Stimulated activated naive CD8-positive, alpha-beta T cell treated with anti-CD3 and anti-CD28 coated beads, Interleukin-15, Interleukin-2, amounts not matched to agents 100 ng/mL and 50 ng/mL, for 24 hours (primary cell): Measurements from ENCODE around the gene KRTAP20-1.

Source experiments
- H3K27ac Mint-ChIP-seq: one replicate; pipeline ENCODE4 v1.8.0; 2021; ENCODE audit warnings: mild to moderate bottlenecking, mixed read lengths
- H3K27me3 Mint-ChIP-seq: one replicate; pipeline ENCODE4 v1.8.0; 2021; ENCODE audit warnings: mixed read lengths
- H3K36me3 Mint-ChIP-seq: one replicate; pipeline ENCODE4 v1.8.0; 2021; ENCODE audit warnings: low read depth, mixed read lengths
- H3K4me1 Mint-ChIP-seq: one replicate; pipeline ENCODE4 v1.8.0; 2021; ENCODE audit warnings: low read depth, mixed read lengths
- H3K4me3 Mint-ChIP-seq: one replicate; pipeline ENCODE4 v1.8.0; 2021; ENCODE audit warnings: mild to moderate bottlenecking, mixed read lengths
- H3K9me3 Mint-ChIP-seq: one replicate; pipeline ENCODE4 v1.8.0; 2021; ENCODE audit warnings: mixed read lengths

KRTAP20-1 gene, protein sequence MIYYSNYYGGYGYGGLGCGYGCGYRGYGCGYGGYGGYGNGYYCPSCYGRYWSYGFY

DNA sequence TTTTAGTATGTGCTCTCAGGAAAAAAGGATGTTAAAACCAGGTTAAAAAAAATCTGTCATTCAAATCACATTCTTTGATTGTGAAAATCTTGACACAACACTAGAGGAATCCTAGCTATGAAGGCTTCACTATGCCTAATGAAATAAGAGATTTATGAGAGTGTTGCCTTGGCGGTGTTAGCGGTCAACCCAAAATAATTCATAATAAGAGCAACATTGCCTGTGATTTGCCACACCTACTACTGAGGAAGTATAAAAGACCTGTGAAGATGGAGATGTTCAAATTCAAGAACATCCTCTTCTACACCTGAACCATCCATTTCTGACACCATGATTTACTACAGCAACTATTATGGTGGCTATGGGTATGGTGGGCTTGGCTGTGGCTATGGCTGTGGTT lies at the start of gene KRTAP20-1:
TSS of gene KRTAP20-1 (plus strand) at position 301 of the 400 bp plus-strand sequence. CDS start at position 331, 30 bp downstream.
- Mint-ChIP-seq H3K9me3 (peaks cover under 1% of the 10 kb centered on the region), H3K4me3 (no peak within 1 kb of the TSS), H3K36me3 (no peaks in the 10 kb centered on the region), H3K4me1 (no peaks in the 10 kb centered on the region), H3K27me3 (no peaks in the 10 kb centered on the region), H3K27ac (no peak within 1 kb of the TSS)

DNA sequence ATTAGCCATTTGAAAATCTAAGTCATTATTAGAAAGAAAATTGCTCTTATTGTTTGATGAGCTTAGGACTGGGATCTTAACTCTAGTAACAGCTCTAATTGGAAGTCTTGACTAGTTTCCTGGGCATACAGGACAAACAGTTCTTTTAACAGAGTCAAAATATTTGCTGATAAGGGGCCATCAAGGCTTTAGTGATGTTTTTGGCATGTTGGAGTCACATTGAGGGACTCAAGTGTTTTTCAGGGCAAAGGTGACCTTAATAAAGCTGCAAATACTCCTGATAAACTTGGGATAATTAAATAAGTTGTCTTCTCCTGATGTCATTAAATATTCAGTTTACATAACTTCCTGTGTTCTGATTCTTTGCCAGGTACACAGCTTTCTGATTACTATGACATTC lies 48.6 kb upstream of the KRTAP20-1 start:
- H3K4me1 Mint-ChIP-seq = no peaks in the 10 kb centered on the region
- H3K4me3 Mint-ChIP-seq = no peak overlapping the region
- no peak overlapping the region for H3K27ac Mint-ChIP-seq
- no peaks in the 10 kb centered on the region for H3K27me3 Mint-ChIP-seq
- no peaks in the 10 kb centered on the region for H3K36me3 Mint-ChIP-seq
- H3K9me3 Mint-ChIP-seq = peaks cover 14% of the 10 kb centered on the region

DNA sequence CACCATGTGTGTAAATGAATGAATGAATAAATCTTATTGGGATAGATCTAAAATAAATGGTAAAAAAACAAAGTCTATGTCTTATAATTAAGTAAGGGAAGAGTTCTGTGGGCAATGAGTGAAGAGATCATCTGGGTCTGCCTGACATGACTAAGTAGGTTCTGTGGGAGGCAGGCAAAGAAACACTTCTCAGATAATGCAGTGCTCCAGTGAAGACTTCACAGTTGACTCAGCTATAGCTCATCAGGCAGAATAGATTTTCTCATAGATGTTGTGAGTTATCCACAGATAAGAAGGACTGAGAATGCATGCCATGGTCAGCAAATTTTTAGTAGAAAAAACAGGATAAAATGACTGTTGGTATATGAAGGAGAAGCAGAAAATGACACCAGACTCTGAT lies 38.5 kb upstream of the KRTAP20-1 start:
- Mint-ChIP-seq H3K36me3 (no peaks in the 10 kb centered on the region), H3K27ac (no peak overlapping the region), H3K4me3 (no peak overlapping the region), H3K4me1 (no peaks in the 10 kb centered on the region), H3K9me3 (peaks cover 4% of the 10 kb centered on the region), H3K27me3 (no peaks in the 10 kb centered on the region)

DNA sequence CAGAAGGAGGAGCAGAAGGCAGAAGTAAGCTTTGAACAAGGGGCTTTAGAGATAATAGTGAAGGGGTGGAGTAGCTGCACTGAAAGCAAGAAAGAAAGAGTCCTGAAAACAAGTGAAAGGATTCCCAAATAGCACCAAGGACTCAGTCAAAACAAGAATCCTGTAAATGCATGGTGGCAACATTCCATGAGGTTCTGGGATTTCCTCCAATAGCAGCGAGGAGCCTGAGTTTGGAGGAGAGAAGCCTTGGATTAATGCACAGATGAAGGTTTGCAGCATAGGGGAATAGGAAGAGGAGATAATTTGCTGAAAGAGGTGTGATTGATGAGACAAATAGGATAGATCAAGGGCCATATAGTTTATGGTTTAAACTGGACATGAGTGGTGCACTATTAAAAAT lies 36.9 kb upstream of the KRTAP20-1 start:
- Mint-ChIP-seq H3K27ac (no peak overlapping the region), H3K4me3 (no peak overlapping the region), H3K36me3 (no peaks in the 10 kb centered on the region), H3K9me3 (peaks cover 4% of the 10 kb centered on the region), H3K4me1 (no peaks in the 10 kb centered on the region), H3K27me3 (no peaks in the 10 kb centered on the region)

DNA sequence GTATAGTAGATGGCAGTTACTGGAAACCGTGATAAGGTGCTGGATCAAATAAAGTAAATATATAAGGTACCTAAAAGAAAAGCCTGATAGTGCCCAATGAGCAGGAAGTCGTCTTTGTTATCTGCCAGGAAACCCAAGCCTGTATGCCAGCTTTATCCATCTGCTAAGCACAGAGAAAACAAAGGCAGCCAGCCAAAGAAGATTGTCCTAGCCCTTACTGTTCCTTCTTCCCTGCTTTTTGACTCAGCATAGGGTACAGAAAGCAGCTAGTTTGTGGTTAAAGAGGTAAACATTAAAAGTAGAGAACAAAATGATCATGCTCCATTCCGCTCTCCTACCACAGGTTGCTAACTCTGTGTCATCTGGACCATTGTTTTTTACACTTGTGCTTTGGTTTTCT lies 36.1 kb upstream of the KRTAP20-1 start:
- Mint-ChIP-seq H3K9me3 (no peaks in the 10 kb centered on the region), H3K27ac (no peak overlapping the region), H3K36me3 (no peaks in the 10 kb centered on the region), H3K4me3 (no peak overlapping the region), H3K4me1 (no peaks in the 10 kb centered on the region), H3K27me3 (no peaks in the 10 kb centered on the region)

DNA sequence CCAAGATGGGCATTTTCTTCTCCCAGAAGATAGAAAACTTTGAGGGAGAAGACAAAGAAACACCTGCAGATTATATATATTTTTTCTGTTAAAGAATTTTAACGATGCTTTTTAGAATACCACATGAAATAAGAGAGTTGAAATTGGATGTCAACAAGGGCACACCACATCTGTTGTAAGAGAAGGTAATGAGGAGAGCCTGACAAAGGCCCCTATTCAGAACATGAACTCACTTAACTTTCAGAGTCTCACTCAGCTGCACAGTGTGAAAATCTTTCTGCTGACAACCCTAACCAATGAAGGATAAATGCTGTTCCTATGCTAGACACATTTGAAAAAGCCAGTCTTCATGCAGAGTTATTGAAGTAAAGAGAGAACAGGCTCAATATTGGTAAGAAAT lies 33.4 kb upstream of the KRTAP20-1 start:
- Mint-ChIP-seq H3K36me3 (no peaks in the 10 kb centered on the region), H3K4me1 (no peaks in the 10 kb centered on the region), H3K4me3 (no peak overlapping the region), H3K27ac (no peak overlapping the region), H3K9me3 (no peaks in the 10 kb centered on the region), H3K27me3 (no peaks in the 10 kb centered on the region)

DNA sequence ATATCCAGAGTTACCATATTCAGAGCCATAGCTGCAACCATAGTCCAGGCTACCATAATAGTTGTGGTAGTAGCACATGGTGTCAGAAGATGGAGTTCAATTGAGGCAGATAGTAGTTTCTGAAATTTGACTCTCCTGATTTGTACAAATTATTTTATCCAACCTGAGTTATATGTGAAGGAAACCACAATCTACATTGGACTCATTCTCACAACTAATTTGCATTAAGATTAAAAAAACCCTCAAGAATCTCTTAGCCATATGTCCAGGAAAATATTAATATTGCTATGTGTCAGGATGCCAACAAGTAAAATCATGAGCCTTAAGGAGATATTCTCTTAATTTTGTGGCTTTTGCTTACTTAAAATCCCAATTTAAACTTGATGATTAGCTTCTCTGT lies 25.9 kb upstream of the KRTAP20-1 start, which contains the start of gene KRTAP22-2:
TSS of gene KRTAP22-2 (minus strand) at position 101 of the 400 bp plus-strand sequence.
- H3K4me3 Mint-ChIP-seq = no peak within 1 kb of the TSS
- no peaks in the 10 kb centered on the region for H3K4me1 Mint-ChIP-seq
- H3K9me3 Mint-ChIP-seq = no peaks in the 10 kb centered on the region
- H3K27ac Mint-ChIP-seq = no peak within 1 kb of the TSS
- H3K36me3 Mint-ChIP-seq = no peaks in the 10 kb centered on the region
- no peaks in the 10 kb centered on the region for H3K27me3 Mint-ChIP-seq

DNA sequence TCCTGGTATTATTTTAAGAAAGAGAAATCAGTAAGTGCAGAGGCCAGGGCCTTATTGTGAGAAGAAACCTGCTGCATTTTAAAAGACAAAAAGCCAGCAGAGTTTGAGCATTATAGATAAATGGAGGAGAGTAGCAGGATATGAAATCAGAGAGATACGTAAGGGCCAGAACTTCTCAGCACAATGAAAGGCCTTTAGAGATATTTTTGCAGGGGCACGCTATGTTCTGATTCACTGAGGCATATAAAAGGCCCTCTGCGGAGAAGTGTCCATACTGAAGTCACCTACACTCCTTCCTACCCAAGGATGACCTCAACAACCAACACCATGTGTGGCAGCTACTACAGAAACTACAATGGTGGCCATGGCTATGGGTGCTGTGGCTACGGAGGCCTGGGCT lies 24.1 kb upstream of the KRTAP20-1 start, which contains the start of gene KRTAP6-3:
TSS of gene KRTAP6-3 (plus strand) at position 301 of the 400 bp plus-strand sequence. CDS start at position 307, 6 bp downstream.
- Mint-ChIP-seq H3K36me3 (no peaks in the 10 kb centered on the region), H3K4me3 (no peak within 1 kb of the TSS), H3K27ac (no peak within 1 kb of the TSS), H3K9me3 (no peaks in the 10 kb centered on the region), H3K27me3 (no peaks in the 10 kb centered on the region), H3K4me1 (no peaks in the 10 kb centered on the region)

DNA sequence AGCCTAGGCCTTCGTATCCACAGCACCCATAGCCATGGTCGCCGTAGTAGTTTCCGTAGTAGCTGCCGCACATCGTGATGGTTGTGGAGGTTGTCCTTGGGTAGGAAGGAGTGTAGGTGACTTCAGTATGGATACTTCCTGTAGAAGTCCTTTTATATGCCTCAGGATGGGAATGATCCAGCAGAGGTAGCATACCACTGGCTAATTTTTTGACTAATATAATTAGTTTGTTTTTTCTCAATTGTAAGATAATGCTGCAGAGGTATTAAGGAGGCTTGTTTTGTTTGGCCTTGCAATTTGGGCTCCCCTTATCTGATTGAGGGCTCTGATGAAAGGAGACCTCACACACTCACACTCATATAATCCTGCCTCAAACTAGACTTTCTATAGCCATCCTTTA lies 17.4 kb upstream of the KRTAP20-1 start, which contains the start of gene KRTAP6-2:
TSS of gene KRTAP6-2 (minus strand) at position 101 of the 400 bp plus-strand sequence. CDS start at position 73, 28 bp downstream.
- H3K36me3 Mint-ChIP-seq = no peaks in the 10 kb centered on the region
- no peak within 1 kb of the TSS for H3K27ac Mint-ChIP-seq
- H3K27me3 Mint-ChIP-seq = no peaks in the 10 kb centered on the region
- no peaks in the 10 kb centered on the region for H3K4me1 Mint-ChIP-seq
- H3K9me3 Mint-ChIP-seq = no peaks in the 10 kb centered on the region
- no peak within 1 kb of the TSS for H3K4me3 Mint-ChIP-seq

DNA sequence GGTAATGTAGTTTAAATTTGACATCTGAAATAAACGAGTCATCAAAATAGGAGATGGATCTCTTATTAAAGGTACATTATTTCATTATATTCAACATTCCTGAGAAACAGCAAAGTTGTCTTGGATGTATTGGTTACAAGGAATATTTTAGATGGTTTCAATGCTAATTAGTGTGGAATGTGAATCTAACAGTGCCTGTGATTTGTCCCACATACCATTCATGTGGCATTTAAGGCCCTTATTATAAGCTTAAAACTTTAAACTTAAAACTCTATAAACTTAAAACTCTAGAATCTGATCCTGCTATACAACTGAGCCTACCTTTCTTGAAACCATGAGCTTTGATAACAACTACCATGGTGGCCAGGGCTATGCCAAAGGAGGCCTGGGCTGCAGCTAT lies 15.4 kb upstream of the KRTAP20-1 start, which contains the start of gene KRTAP22-1:
TSS of gene KRTAP22-1 (plus strand) at position 301 of the 400 bp plus-strand sequence.
- Mint-ChIP-seq H3K4me3 (no peak within 1 kb of the TSS), H3K9me3 (no peaks in the 10 kb centered on the region), H3K4me1 (no peaks in the 10 kb centered on the region), H3K36me3 (no peaks in the 10 kb centered on the region), H3K27me3 (no peaks in the 10 kb centered on the region), H3K27ac (no peak within 1 kb of the TSS)

DNA sequence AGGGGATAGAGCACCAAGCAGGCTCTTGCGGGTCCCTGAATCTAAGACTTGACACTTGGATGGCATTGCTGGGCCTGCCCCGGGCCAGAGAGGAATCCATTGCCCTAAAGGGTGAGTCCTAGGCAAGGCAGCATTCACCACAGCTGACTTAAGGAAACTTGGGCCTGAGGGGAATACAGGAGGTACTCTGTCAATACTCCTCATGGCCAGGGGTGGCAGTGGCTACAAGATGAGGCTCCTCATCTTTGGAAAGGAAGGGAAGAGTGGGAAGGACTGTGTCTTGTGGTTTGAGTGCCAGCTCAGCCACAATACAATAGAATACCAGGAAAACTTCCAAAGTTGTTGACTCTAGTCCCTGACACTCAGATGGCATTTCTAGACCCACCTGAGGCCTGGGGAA lies 10.3 kb upstream of the KRTAP20-1 start:
- H3K4me1 Mint-ChIP-seq = no peaks in the 10 kb centered on the region
- H3K4me3 Mint-ChIP-seq = no peak overlapping the region
- H3K27me3 Mint-ChIP-seq = no peaks in the 10 kb centered on the region
- no peaks in the 10 kb centered on the region for H3K36me3 Mint-ChIP-seq
- H3K27ac Mint-ChIP-seq = no peak overlapping the region
- H3K9me3 Mint-ChIP-seq = peaks cover 3% of the 10 kb centered on the region

DNA sequence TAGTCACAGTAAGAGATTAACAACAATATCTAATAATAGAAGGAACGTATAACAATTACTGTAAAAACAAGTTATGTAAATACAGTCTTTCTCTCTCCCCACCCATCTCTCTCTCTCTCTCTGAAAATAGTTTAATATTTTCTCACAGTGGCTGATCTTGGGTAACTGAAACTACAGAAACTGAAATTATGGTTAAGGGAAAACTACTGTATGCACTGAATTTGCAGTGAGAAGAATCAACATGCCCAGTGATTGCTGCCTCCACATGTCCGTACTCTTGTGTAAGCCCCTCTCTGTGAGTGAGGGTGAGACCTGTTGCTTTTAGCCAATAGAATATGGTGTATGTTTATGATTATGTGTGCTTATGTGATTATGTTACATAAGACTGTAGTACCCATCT lies 4.1 kb upstream of the KRTAP20-1 start:
- Mint-ChIP-seq H3K4me3 (no peak overlapping the region), H3K27ac (no peak overlapping the region), H3K9me3 (peaks cover 5% of the 10 kb centered on the region), H3K4me1 (no peaks in the 10 kb centered on the region), H3K27me3 (no peaks in the 10 kb centered on the region), H3K36me3 (no peaks in the 10 kb centered on the region)

DNA sequence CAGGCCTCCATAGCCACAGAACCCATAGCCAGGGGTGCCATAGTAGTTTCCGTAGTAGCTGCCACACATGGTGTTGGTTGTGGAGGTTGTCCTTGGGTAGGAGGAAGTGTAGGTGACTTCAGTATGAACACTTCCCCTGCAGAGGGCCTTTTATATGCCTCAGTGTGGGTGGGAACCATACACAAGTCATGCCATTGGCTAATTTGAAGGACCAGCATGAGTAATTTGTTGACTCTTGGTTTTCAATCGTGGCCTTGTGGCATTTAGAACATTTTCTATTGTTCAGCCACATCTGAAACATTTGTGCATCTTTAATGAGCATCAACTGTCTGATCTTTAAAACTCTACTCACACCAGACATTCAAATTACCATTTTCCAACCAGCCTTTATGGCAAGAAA lies 2.4 kb upstream of the KRTAP20-1 start, which contains the start of gene KRTAP6-1:
TSS of gene KRTAP6-1 (minus strand) at position 95 of the 400 bp plus-strand sequence. CDS start at position 69, 26 bp downstream.
- Mint-ChIP-seq H3K4me1 (no peaks in the 10 kb centered on the region), H3K9me3 (peaks cover 5% of the 10 kb centered on the region), H3K27ac (no peak within 1 kb of the TSS), H3K36me3 (no peaks in the 10 kb centered on the region), H3K4me3 (no peak within 1 kb of the TSS), H3K27me3 (no peaks in the 10 kb centered on the region)

DNA sequence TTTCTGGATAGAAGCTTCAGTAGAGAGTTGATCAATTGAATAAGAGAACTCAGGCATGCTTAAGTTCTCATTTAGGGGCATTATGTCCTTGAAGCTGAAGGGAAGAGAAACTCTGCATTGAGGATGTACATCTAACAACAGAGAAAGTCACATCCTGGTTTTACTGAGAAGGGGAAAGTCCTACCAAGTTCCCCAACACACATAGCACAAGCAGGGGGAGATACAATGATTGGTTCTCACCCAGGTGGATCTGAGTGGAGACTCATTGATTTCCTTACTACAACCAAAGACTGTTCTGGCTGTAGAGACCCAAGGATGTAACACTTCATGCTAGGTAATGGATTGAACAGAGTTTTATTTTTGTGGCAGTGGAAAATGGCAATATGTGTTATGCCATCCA lies 1.0 kb upstream of the KRTAP20-1 start:
- Mint-ChIP-seq H3K9me3 (peaks cover 5% of the 10 kb centered on the region), H3K4me3 (no peak overlapping the region), H3K27me3 (no peaks in the 10 kb centered on the region), H3K36me3 (no peaks in the 10 kb centered on the region), H3K27ac (no peak overlapping the region), H3K4me1 (no peaks in the 10 kb centered on the region)

DNA sequence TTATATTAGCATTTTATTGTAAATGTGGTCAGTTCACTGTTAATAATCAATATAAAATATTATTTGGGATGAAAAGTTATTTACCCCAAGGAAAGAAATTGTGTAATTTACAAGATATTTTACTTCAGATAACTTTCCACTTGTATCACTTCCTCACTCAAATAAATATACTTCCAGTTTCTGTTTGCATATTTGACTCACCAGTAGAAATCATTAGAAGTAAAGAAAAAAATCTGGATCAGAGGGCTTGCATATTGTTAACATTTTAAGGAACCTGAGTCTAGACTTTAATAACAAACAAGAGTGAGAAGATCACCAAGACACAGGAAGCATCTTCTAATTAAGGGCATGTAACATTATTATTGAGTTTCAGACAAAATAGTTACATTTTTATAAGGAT lies 3.9 kb downstream of the KRTAP20-1 start:
- no peaks in the 10 kb centered on the region for H3K27me3 Mint-ChIP-seq
- no peak overlapping the region for H3K27ac Mint-ChIP-seq
- no peak overlapping the region for H3K4me3 Mint-ChIP-seq
- H3K9me3 Mint-ChIP-seq = peaks cover 5% of the 10 kb centered on the region
- no peaks in the 10 kb centered on the region for H3K36me3 Mint-ChIP-seq
- no peaks in the 10 kb centered on the region for H3K4me1 Mint-ChIP-seq

DNA sequence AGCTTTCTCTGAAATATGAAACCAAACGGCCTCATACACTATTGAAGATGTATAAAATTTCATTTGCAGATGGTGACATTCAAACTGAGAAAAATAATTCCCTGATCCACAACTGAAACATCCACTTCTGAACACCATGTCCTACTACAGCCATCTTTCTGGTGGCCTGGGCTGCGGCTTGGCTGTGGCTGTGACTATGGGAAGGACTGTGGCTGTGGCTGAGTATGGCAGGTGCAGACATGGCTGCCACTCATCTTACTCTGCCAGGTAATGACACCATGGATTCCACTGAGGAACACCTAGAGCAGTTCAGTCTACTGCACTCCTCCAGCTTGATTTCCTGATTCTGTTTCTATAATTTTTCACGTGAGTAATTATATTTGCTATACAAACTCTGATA lies 4.3 kb downstream of the KRTAP20-1 start, which contains the start of gene KRTAP20-4:
TSS of gene KRTAP20-4 (plus strand) at position 106 of the 400 bp plus-strand sequence.
- no peak within 1 kb of the TSS for H3K4me3 Mint-ChIP-seq
- H3K36me3 Mint-ChIP-seq = no peaks in the 10 kb centered on the region
- no peak within 1 kb of the TSS for H3K27ac Mint-ChIP-seq
- peaks cover 6% of the 10 kb centered on the region for H3K9me3 Mint-ChIP-seq
- H3K4me1 Mint-ChIP-seq = no peaks in the 10 kb centered on the region
- H3K27me3 Mint-ChIP-seq = no peaks in the 10 kb centered on the region
